PC-9 (cell line): ENCODE measurements around the gene XRCC5.

Source experiments
- EZH2 ChIP-seq: fragments of 200-600 bp; sonication (generic); IDR thresholded peaks from 2 replicates; pipeline ENCODE4 v1.8.0; 2017; ENCODE audit warnings: antibody characterized with exemption, low read depth
- TF ChIP-seq, protein P1 (sequence below): fragments of 200-600 bp; sonication (generic); conservative IDR thresholded peaks from 2 replicates; pipeline ENCODE4 v1.6.1; 2017; ENCODE audit warnings: mixed run types, antibody characterized with exemption, mild to moderate bottlenecking, moderate library complexity

DNA sequence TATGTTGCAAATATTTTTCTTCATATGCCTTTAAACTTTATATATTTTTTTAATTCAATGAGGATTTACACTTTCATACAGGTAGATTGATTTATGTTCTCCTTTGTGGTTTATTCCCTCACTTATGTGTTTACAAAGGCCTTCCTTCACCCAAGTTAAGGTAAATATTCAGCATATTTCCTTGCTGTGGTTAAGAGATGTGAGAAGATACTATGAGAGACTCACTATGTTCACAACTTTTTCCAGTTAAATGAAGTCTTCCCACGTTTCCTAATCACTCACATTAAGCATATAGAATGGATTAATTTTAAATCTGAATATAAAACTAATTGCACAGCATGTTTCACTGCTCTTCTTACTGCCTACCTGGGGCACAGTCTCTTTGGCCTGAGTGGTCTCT, 28.1 kb upstream of the XRCC5 start:
- TF ChIP-seq, protein P1, sequence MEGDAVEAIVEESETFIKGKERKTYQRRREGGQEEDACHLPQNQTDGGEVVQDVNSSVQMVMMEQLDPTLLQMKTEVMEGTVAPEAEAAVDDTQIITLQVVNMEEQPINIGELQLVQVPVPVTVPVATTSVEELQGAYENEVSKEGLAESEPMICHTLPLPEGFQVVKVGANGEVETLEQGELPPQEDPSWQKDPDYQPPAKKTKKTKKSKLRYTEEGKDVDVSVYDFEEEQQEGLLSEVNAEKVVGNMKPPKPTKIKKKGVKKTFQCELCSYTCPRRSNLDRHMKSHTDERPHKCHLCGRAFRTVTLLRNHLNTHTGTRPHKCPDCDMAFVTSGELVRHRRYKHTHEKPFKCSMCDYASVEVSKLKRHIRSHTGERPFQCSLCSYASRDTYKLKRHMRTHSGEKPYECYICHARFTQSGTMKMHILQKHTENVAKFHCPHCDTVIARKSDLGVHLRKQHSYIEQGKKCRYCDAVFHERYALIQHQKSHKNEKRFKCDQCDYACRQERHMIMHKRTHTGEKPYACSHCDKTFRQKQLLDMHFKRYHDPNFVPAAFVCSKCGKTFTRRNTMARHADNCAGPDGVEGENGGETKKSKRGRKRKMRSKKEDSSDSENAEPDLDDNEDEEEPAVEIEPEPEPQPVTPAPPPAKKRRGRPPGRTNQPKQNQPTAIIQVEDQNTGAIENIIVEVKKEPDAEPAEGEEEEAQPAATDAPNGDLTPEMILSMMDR: no peak
- no peak for TF ChIP-seq EZH2
